Transverse colon (tissue), 4 donors: ENCODE data around the gene WDR86. TPM values are rescaled to one million over a fixed set of nuclear protein-coding genes. Genes with fewer than 3 reads are reported as not detected.

Experiments used
- DNase-seq: peaks from one replicate; pipeline ENCODE4 v3.0.0-alpha.2; 2019
- H3K27ac ChIP-seq, 4 donors: fragments of 200-600 bp; sonication (generic); 2 replicates each; pipeline ENCODE4 v1.5.1; 2016 to 2018; ENCODE audit warnings: inconsistent platforms in 4 of 4
- H3K27me3 ChIP-seq: fragments of 200-600 bp; sonication (generic); 2 replicates; pipeline ENCODE4 v1.5.1; 2017; ENCODE audit warnings: inconsistent platforms
- H3K36me3 ChIP-seq, 4 donors: fragments of 200-600 bp; sonication (generic); 2 replicates each; pipeline ENCODE4 v1.5.1; 2017 to 2019; ENCODE audit warnings: inconsistent platforms in 4 of 4
- H3K4me1 ChIP-seq, 4 donors: fragments of 200-600 bp; sonication (generic); 2 replicates each; pipeline ENCODE4 v1.5.1; 2017 to 2020; ENCODE audit warnings: inconsistent platforms in 4 of 4
- H3K4me3 ChIP-seq, 4 donors: fragments of 200-600 bp; sonication (generic); 1 replicate in 1 of 4; 2 replicates in 3 of 4; pipeline versions ENCODE4 v1.5.1 to v1.6.1; 2017 to 2019; ENCODE audit warnings: inconsistent platforms in 4 of 4
- H3K9me3 ChIP-seq, 2 donors: fragments of 200-600 bp; sonication (generic); 2 replicates each; pipeline ENCODE4 v1.5.1; 2017 to 2019; ENCODE audit warnings: inconsistent platforms in 2 of 2
- EP300 ChIP-seq: sonication (generic); formaldehyde crosslinking; IDR thresholded peaks from one replicate; pipeline ENCODE4 v1.6.1; 2017; ENCODE audit warnings: antibody characterized with exemption, low read depth
- POLR2A ChIP-seq: fragments of 450-650 bp; IDR thresholded peaks from one replicate; pipeline ENCODE4 v1.6.1; 2016; ENCODE audit warnings: antibody characterized with exemption, mild to moderate bottlenecking, moderate library complexity
- POLR2AphosphoS5 ChIP-seq, 3 donors: sonication (generic); formaldehyde crosslinking; IDR thresholded peaks; one replicate each; pipeline ENCODE4 v1.6.1; 2016; ENCODE audit warnings: antibody characterized with exemption in 3 of 3
- WGBS, 2 donors: methylation state at CpG; one replicate each; pipeline ENCODE4 v1.1.5; 2018; ENCODE audit warnings: low coverage in 1 of 2; 5-methylcytosine and 5-hydroxymethylcytosine counted together
- in situ Hi-C, 4 donors: fragments of 200-750 bp; cut with MboI; loops; one replicate each; pipeline versions ENCODE4 v1.15.0 to v1.15.1; 2017; ENCODE audit warnings: low sequenced_read_pairs in 3 of 4, low pct_ligation_motif_present in 1 of 4, low pct_unique_long_range_greater_than_20kb in 1 of 4
- intact Hi-C: fragments of 100-400 bp; cut with DNase I; formaldehyde crosslinking; loops from one replicate; pipeline ENCODE4 v1.15.1; 2023; ENCODE audit warnings: low total_unique reads
- total RNA-seq, 4 donors: library from RNA; depleted of rRNA; stranded (reverse); fragments of >200 nt; gene quantifications; one replicate each; pipeline ENCODE4 v1.1.0, GENCODE V29; 2016
- TF ChIP-seq, protein P1 (sequence below), 5 experiments: fragments of 200-600 bp in 3 of 5; fragments of 450-650 bp in 2 of 5; sonication (generic) in 3 of 5; IDR thresholded peaks; 1 replicate in 2 of 5; 2 replicates in 3 of 5; pipeline ENCODE4 v1.5.1; 2016 to 2017; ENCODE audit warnings: antibody characterized with exemption in 5 of 5, inconsistent platforms in 3 of 5, mild to moderate bottlenecking in 2 of 5, moderate library complexity in 1 of 5

WDR86 gene
- total RNA-seq, 4 donors from 2014 or later = 2.8 to 33.3 (median 7.1) TPM

DNA sequence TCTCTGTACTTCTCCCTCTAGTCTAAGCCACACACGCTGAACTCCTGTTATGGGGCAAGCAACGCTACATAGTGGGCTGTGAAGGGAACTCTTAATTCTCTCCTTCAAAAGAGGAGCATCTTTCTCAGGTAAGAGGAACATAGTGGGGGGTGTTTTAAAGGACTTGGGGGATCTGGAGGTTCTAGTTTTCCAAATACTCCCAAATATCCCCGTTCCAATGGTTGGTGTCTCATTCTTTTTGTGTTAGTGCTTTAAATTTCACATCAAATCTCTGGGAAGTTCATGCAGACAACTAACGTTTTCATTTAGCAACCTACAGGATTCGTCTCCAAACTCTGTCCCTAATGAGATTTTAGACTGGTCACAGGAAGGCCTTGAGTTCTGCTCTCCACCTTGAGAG is 12.4 kb upstream of the WDR86 start:
- in situ Hi-C loops (no loop called here), intact Hi-C loops (no loop called here)
- TF ChIP-seq, protein P1, sequence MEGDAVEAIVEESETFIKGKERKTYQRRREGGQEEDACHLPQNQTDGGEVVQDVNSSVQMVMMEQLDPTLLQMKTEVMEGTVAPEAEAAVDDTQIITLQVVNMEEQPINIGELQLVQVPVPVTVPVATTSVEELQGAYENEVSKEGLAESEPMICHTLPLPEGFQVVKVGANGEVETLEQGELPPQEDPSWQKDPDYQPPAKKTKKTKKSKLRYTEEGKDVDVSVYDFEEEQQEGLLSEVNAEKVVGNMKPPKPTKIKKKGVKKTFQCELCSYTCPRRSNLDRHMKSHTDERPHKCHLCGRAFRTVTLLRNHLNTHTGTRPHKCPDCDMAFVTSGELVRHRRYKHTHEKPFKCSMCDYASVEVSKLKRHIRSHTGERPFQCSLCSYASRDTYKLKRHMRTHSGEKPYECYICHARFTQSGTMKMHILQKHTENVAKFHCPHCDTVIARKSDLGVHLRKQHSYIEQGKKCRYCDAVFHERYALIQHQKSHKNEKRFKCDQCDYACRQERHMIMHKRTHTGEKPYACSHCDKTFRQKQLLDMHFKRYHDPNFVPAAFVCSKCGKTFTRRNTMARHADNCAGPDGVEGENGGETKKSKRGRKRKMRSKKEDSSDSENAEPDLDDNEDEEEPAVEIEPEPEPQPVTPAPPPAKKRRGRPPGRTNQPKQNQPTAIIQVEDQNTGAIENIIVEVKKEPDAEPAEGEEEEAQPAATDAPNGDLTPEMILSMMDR (IDR thresholded peaks at IDR 0.05) = no peak
- TF ChIP-seq EP300 (no peak), POLR2AphosphoS5 (IDR thresholded peaks at IDR 0.05) (no peak), POLR2A (no peak)
- WGBS, 2 donors = 75 to 77% methylated on average over 3 to 5 of the region's 5 CpGs
- Histone ChIP-seq H3K4me3 (no peak overlapping the region), H3K27ac (no peak overlapping the region), H3K4me1 (peaks cover 0 to 2% (median 0%) of the 10 kb centered on the region in 4 donors), H3K9me3 (peaks cover 0 to 7% of the 10 kb centered on the region in 2 donors), H3K27me3 (no peaks in the 10 kb centered on the region), H3K36me3 (no peaks in the 10 kb centered on the region)
- DNase-seq = no peak

DNA sequence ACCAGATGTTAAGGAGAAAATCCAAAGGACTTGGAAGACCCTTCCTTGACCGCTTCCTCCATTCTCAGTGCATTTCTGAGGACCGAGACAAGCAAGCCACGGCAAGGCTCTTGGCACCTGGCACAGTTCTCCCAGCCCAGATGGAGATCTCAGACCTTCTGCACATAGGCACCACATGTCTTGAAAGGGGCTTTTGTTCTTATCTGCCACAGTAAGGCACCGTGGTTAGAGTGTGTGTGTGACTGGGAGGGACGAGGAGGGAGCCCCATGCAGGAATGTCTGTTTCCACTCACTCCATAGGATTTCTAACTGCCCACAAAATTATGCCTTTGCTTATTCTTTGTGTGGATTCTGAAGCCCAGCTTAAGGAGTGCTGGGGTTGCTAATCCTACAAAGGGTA is 10.3 kb upstream of the WDR86 start:
- WGBS, 2 donors = 60 to 74% methylated on average over 1 to 5 of the region's 5 CpGs
- DNase-seq = no peak
- TF ChIP-seq POLR2AphosphoS5 (IDR thresholded peaks at IDR 0.05) (no peak), POLR2A (no peak), EP300 (no peak)
- TF ChIP-seq, protein P1 (IDR thresholded peaks at IDR 0.05) = no peak
- no peaks in the 10 kb centered on the region for H3K27me3 ChIP-seq
- peaks cover 0 to 7% of the 10 kb centered on the region in 2 donors for H3K9me3 ChIP-seq
- H3K27ac ChIP-seq = no peak overlapping the region
- in situ Hi-C loops (no loop called here), intact Hi-C loops (no loop called here)
- H3K36me3 ChIP-seq = no peaks in the 10 kb centered on the region
- H3K4me3 ChIP-seq = no peak overlapping the region
- no peaks in the 10 kb centered on the region for H3K4me1 ChIP-seq

DNA sequence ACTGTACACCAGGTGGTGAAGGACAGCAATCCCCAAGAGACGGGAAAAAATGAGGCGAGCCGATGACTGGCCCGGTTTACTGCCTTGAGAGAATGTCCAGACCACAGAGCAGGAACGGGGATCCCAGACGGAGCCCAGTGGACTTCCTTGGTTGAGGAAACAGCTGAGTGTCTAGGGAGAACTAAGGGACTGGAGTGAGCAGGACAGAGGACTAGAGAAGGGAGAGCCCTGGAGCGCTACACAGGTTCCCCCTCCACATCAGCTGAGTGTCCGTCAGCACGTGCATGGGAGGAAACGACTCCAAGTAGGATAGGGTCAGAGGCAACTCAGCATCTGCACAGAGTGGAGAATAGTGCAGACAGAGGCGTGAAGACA is 7.1 kb upstream of the WDR86 start:
- no peak for DNase-seq
- in situ Hi-C loops = no loop called here
- H3K36me3 ChIP-seq = no peaks in the 10 kb centered on the region

DNA sequence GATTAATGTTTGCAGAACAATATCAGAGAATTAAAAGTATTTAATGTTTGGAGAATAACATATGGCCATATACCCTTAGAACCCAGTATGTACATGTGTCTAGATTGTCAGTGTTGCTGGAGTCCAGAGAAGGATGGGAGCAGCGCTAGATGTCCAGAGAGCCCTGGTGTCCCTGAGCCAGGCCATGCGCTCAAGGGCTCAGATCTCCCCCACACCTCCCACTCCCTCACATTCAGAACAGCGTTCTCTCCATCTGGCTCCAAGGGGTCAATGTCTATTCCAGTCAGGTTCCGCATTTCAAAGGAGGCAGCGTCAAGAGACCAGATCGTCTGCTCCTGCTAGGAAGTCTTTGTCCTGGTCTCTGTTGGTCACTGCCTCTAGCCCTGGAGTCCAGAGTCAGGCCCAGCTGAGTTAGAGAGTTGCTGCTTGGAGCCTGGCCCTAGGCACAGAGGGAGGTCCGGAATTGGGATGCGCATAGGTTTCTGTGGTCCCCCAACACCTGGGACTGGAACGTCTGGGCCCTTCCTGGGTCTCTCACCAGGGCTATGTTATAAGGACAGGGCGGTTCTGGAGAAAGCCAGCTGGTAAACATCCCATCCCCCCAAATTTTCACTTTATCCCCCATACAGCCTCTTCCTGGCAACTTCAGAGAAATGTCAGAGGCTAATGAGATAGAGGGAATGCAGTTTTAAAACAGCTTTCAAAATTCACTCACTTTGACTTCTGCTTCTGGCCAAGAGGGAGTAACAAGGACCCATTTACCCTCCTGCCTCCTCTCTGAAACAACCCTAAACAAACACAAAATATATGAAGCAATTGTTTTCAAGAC is 6.5 kb upstream of the WDR86 start:
- peaks cover 28% of the 10 kb centered on the region for H3K27me3 ChIP-seq
- peaks cover 0 to 7% of the 10 kb centered on the region in 2 donors for H3K9me3 ChIP-seq
- H3K27ac ChIP-seq = no peak overlapping the region
- TF ChIP-seq, protein P1 (IDR thresholded peaks at IDR 0.05) = no peak
- no peak for TF ChIP-seq POLR2A
- TF ChIP-seq POLR2AphosphoS5 (IDR thresholded peaks at IDR 0.05) = no peak
- TF ChIP-seq EP300 = no peak
- no peaks in the 10 kb centered on the region for H3K4me1 ChIP-seq
- in situ Hi-C loops (no loop called here), intact Hi-C loops (no loop called here)
- H3K4me3 ChIP-seq = no peak overlapping the region
- no peak for DNase-seq
- 63 to 86% methylated on average over 3 to 10 of the region's 10 CpGs for WGBS, 2 donors
- H3K36me3 ChIP-seq = no peaks in the 10 kb centered on the region

More for the DNA sequence above, 7.1 kb upstream of the WDR86 start:
- TF ChIP-seq, protein P1 (IDR thresholded peaks at IDR 0.05) = no peak
- TF ChIP-seq EP300 = no peak
- TF ChIP-seq POLR2AphosphoS5 (IDR thresholded peaks at IDR 0.05) = no peak
- no peak for TF ChIP-seq POLR2A
- Histone ChIP-seq H3K4me3 (no peak overlapping the region), H3K27me3 (peaks cover 22% of the 10 kb centered on the region), H3K27ac (no peak overlapping the region), H3K9me3 (peaks cover 0 to 7% of the 10 kb centered on the region in 2 donors), H3K4me1 (no peaks in the 10 kb centered on the region)
- intact Hi-C loops = no loop called here
- WGBS, 2 donors = 42 to 65% methylated on average over 11 of the region's 11 CpGs
